ENCODE data around the gene CLIC4.

CLIC4 gene

DNA sequence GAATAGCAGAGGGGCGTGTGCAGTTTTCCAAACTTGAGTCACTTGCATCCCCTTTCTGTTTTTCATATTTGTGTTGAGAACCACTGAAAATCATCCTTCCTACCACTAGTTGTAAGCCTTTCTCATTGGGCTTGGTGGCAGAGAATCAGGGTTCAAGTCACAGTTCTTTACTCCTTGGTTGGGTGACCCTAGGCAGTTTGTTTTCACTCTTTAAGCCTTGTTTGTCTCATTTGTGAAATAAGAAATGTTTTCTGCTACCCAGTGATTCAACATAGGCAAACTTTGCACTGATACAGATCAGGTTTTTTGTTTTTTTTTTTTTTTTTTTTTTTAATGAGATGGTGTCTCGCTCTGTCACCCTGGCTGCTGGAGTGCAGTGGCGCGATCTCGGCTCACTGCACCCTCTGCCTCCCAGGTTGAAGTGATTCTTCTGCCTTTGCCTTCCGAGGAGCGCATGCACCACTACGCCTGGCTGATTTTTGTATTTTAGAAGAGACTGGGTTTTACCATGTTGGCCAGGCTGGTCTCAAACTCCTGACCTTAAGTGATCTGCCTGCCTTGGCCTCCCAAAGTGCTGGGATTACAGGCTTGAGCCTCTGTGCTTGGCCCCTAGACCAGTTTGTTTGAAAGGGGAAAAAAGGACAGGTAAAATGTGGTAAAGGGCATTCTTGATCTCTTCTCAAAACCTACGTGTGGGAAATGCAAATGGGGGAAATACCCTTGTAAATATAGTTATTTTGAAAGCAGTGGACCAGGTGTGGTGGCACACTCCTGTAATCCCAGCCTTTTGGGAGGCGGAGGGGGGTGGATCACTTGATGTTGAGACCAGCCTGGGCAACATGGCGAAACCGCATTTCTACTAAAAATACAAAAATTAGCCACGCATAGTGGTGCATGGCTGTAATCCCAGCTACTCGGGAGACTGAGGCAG is 3.2 kb downstream of the CLIC4 start:
- H3K9me3 ChIP-seq (ENCODE audit: insufficient read depth, low read depth, low read length) = no peaks in the 10 kb centered on the region
- H4K20me1 ChIP-seq (ENCODE audit: insufficient read depth, low read length, poor library complexity, severe bottlenecking) = peaks cover 57% of the 10 kb centered on the region
- peaks cover 83% of the 10 kb centered on the region for H3K79me2 ChIP-seq (ENCODE audit: insufficient read depth, low read length)
- peak overlapping the region; percentile 88 for H3K9ac ChIP-seq (ENCODE audit: low read depth, low read length, poor library complexity, severe bottlenecking)
- H3K4me2 ChIP-seq (ENCODE audit: low read depth, low read length, poor library complexity, severe bottlenecking) = peak overlapping the region; percentile 64
- no peaks in the 10 kb centered on the region for H3K9me2 ChIP-seq (replicated peaks; ENCODE audit: low read depth, low read length)
- no peaks in the 10 kb centered on the region for H3K27me3 ChIP-seq (ENCODE audit: insufficient read depth, low read length, poor library complexity, severe bottlenecking)
- no peak overlapping the region for H2AFZ ChIP-seq (ENCODE audit: low read length)
- H3K4me3 ChIP-seq (ENCODE audit: low read length, poor library complexity, severe bottlenecking) = peak overlapping the region; percentile 82
- H3K36me3 ChIP-seq (ENCODE audit: insufficient read depth, low read length) = no peaks in the 10 kb centered on the region
- no peak for TF ChIP-seq EZH2phosphoT487 (IDR thresholded peaks at IDR 0.05; ENCODE audit: borderline replicate concordance)
- TF ChIP-seq, protein P1, sequence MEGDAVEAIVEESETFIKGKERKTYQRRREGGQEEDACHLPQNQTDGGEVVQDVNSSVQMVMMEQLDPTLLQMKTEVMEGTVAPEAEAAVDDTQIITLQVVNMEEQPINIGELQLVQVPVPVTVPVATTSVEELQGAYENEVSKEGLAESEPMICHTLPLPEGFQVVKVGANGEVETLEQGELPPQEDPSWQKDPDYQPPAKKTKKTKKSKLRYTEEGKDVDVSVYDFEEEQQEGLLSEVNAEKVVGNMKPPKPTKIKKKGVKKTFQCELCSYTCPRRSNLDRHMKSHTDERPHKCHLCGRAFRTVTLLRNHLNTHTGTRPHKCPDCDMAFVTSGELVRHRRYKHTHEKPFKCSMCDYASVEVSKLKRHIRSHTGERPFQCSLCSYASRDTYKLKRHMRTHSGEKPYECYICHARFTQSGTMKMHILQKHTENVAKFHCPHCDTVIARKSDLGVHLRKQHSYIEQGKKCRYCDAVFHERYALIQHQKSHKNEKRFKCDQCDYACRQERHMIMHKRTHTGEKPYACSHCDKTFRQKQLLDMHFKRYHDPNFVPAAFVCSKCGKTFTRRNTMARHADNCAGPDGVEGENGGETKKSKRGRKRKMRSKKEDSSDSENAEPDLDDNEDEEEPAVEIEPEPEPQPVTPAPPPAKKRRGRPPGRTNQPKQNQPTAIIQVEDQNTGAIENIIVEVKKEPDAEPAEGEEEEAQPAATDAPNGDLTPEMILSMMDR (conservative IDR thresholded peaks at IDR 0.05; ENCODE audit: low read length) = 0 out of 2 replicates have a peak, but pooled peaks have one; percentile 12
- H3F3A ChIP-seq (ENCODE audit: low read depth) = no peaks in the 10 kb centered on the region
- peaks cover 61% of the 10 kb centered on the region for H3K4me1 ChIP-seq (ENCODE audit: insufficient read depth, low read length, poor library complexity, severe bottlenecking)

DNA sequence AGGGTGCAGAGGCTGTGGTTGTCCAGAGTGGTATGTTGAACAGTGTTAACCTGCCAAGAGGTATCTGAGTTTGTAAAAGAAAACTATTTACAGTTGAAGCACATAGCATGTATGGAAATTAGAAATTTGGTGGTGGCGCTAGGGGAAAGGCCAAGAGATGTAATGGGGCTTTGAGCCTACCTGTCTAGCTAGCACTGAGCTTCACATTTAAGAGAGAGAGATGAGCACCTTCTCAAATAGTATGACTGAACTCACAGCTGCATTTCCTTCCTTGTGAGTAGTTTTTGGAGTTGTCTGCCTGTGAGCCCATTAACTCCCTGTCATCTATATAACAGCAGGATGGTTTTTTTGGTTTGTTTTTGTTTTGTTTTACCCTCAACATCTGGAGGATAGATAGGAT is 4.0 kb downstream of the CLIC4 start:
- Histone ChIP-seq H4K20me1 (ENCODE audit: insufficient read depth, low read length, poor library complexity, severe bottlenecking) (peaks cover 65% of the 10 kb centered on the region), H3K36me3 (ENCODE audit: insufficient read depth, low read length) (no peaks in the 10 kb centered on the region), H3K27me3 (ENCODE audit: insufficient read depth, low read length, poor library complexity, severe bottlenecking) (no peaks in the 10 kb centered on the region), H3K79me2 (ENCODE audit: insufficient read depth, low read length) (peaks cover 91% of the 10 kb centered on the region), H3K4me1 (ENCODE audit: insufficient read depth, low read length, poor library complexity, severe bottlenecking) (peaks cover 61% of the 10 kb centered on the region), H3K9me3 (ENCODE audit: insufficient read depth, low read depth, low read length) (no peaks in the 10 kb centered on the region), H3K9ac (ENCODE audit: low read depth, low read length, poor library complexity, severe bottlenecking) (peak overlapping the region; percentile 88), H3F3A (ENCODE audit: low read depth) (no peaks in the 10 kb centered on the region), H3K9me2 (replicated peaks; ENCODE audit: low read depth, low read length) (no peaks in the 10 kb centered on the region), H3K4me3 (ENCODE audit: low read length, poor library complexity, severe bottlenecking) (peak overlapping the region; percentile 82), H3K4me2 (ENCODE audit: low read depth, low read length, poor library complexity, severe bottlenecking) (peak overlapping the region; percentile 64), H2AFZ (ENCODE audit: low read length) (no peak overlapping the region)
- TF ChIP-seq, protein P1 (conservative IDR thresholded peaks at IDR 0.05; ENCODE audit: low read length) = no peak
- TF ChIP-seq EZH2phosphoT487 (IDR thresholded peaks at IDR 0.05; ENCODE audit: borderline replicate concordance) = no peak

DNA sequence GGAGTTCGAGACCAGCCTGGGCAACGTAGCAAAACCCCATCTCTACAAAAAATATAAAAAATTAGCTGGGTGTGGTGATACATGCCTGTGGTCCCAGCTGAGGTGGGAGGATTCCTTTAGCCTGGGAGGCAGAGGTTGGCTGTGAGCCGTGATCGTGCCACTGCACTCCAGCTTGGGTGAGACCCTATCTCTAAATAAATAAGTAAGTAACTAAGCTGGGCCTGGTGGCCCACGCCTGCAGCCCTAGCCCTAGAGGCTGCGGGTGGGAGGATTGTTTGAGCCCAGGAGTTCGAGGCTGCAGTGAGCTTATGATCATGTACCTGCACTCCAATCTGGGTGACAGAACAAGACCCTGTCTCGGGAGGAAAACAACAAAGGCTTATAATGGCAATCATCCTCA is 4.6 kb downstream of the CLIC4 start:
- Histone ChIP-seq H3K9me2 (replicated peaks; ENCODE audit: low read depth, low read length) (no peaks in the 10 kb centered on the region), H3K79me2 (ENCODE audit: insufficient read depth, low read length) (peaks cover 97% of the 10 kb centered on the region), H3K4me3 (ENCODE audit: low read length, poor library complexity, severe bottlenecking) (peak overlapping the region; percentile 82), H3K9ac (ENCODE audit: low read depth, low read length, poor library complexity, severe bottlenecking) (peak overlapping the region; percentile 39), H3F3A (ENCODE audit: low read depth) (no peaks in the 10 kb centered on the region), H3K27me3 (ENCODE audit: insufficient read depth, low read length, poor library complexity, severe bottlenecking) (no peaks in the 10 kb centered on the region), H3K4me1 (ENCODE audit: insufficient read depth, low read length, poor library complexity, severe bottlenecking) (peaks cover 64% of the 10 kb centered on the region), H3K36me3 (ENCODE audit: insufficient read depth, low read length) (no peaks in the 10 kb centered on the region), H4K20me1 (ENCODE audit: insufficient read depth, low read length, poor library complexity, severe bottlenecking) (peaks cover 68% of the 10 kb centered on the region), H2AFZ (ENCODE audit: low read length) (no peak overlapping the region), H3K4me2 (ENCODE audit: low read depth, low read length, poor library complexity, severe bottlenecking) (peak overlapping the region; percentile 64), H3K9me3 (ENCODE audit: insufficient read depth, low read depth, low read length) (no peaks in the 10 kb centered on the region)
- TF ChIP-seq, protein P1 (conservative IDR thresholded peaks at IDR 0.05; ENCODE audit: low read length) = no peak
- TF ChIP-seq EZH2phosphoT487 (IDR thresholded peaks at IDR 0.05; ENCODE audit: borderline replicate concordance) = no peak
